Loucy (cell line): ENCODE data around the gene PAGE2B.

Experiments
- H2AFZ ChIP-seq: fragments of 200-600 bp; sonication (generic); 2 replicates; pipeline ENCODE4 v1.6.0; 2016; ENCODE audit warnings: antibody characterized with exemption, mild to moderate bottlenecking, low read length, moderate library complexity
- H3F3A ChIP-seq: fragments of 200-600 bp; 2 replicates; pipeline ENCODE4 v1.6.0; 2016; ENCODE audit warnings: antibody characterized with exemption, low read depth, mild to moderate bottlenecking
- H3K27me3 ChIP-seq: fragments of 200-600 bp; sonication (generic); 2 replicates; pipeline ENCODE4 v1.6.1; 2014; ENCODE audit warnings: low read length, mild to moderate bottlenecking; ENCODE audit not compliant: insufficient read depth, poor library complexity, severe bottlenecking
- H3K36me3 ChIP-seq: fragments of 200-600 bp; sonication (generic); 2 replicates; pipeline ENCODE4 v1.6.1; 2016; ENCODE audit warnings: low read length; ENCODE audit not compliant: insufficient read depth
- H3K4me1 ChIP-seq: fragments of 200-600 bp; sonication (generic); 2 replicates; pipeline ENCODE4 v1.5.1; 2014; ENCODE audit warnings: low read length, mild to moderate bottlenecking; ENCODE audit not compliant: insufficient read depth, poor library complexity, severe bottlenecking
- H3K4me2 ChIP-seq: fragments of 200-600 bp; sonication (generic); 2 replicates; pipeline ENCODE4 v1.6.0; 2014; ENCODE audit warnings: antibody characterized with exemption, low read length, low read depth, mild to moderate bottlenecking; ENCODE audit not compliant: poor library complexity, severe bottlenecking
- H3K4me3 ChIP-seq: fragments of 200-600 bp; sonication (generic); 2 replicates; pipeline ENCODE4 v1.5.1; 2014; ENCODE audit warnings: low read length, mild to moderate bottlenecking, mixed read lengths; ENCODE audit not compliant: poor library complexity, severe bottlenecking
- H3K79me2 ChIP-seq: fragments of 200-600 bp; sonication (generic); 2 replicates; pipeline ENCODE4 v1.6.1; 2014; ENCODE audit warnings: low read length; ENCODE audit not compliant: insufficient read depth
- H3K9ac ChIP-seq: fragments of 200-600 bp; sonication (generic); 2 replicates; pipeline ENCODE4 v1.6.0; 2014; ENCODE audit warnings: mild to moderate bottlenecking, low read depth, low read length, moderate library complexity; ENCODE audit not compliant: poor library complexity, severe bottlenecking
- H3K9me2 ChIP-seq: fragments of 200-600 bp; sonication (generic); replicated peaks from 2 replicates; pipeline ENCODE4 v1.6.1; 2016; ENCODE audit warnings: low read depth, low read length, mixed read lengths
- H3K9me3 ChIP-seq: fragments of 200-600 bp; sonication (generic); 2 replicates; pipeline ENCODE4 v1.6.1; 2014; ENCODE audit warnings: mild to moderate bottlenecking, antibody characterized with exemption, low read length, low read depth; ENCODE audit not compliant: insufficient read depth
- H4K20me1 ChIP-seq: fragments of 200-600 bp; sonication (generic); 2 replicates; pipeline ENCODE4 v1.6.0; 2014; ENCODE audit warnings: antibody characterized with exemption, low read length, mild to moderate bottlenecking; ENCODE audit not compliant: insufficient read depth, poor library complexity, severe bottlenecking
- CTCF ChIP-seq: fragments of 200-600 bp; sonication (generic); conservative IDR thresholded peaks from 2 replicates; pipeline ENCODE4 v1.5.1; 2014; ENCODE audit warnings: mild to moderate bottlenecking, antibody characterized with exemption, low read length
- EZH2phosphoT487 ChIP-seq: fragments of 200-600 bp; IDR thresholded peaks from 2 replicates; pipeline ENCODE4 v1.6.1; 2018; ENCODE audit warnings: antibody characterized with exemption, mild to moderate bottlenecking, moderate library complexity, borderline replicate concordance

PAGE2B gene

GRCh38 chrX:55127692-55128091, 52.9 kb downstream of the PAGE2B start:
- H3K9me2 ChIP-seq: no peaks in the 10 kb centered on the region
- no peak overlapping the region for H3K4me3 ChIP-seq
- no peaks in the 10 kb centered on the region for H4K20me1 ChIP-seq
- no peak overlapping the region for H2AFZ ChIP-seq
- H3K4me2 ChIP-seq: no peak overlapping the region
- H3K4me1 ChIP-seq: no peaks in the 10 kb centered on the region
- H3K79me2 ChIP-seq: no peaks in the 10 kb centered on the region
- H3K9ac ChIP-seq: no peak overlapping the region
- H3F3A ChIP-seq: no peaks in the 10 kb centered on the region
- no peaks in the 10 kb centered on the region for H3K27me3 ChIP-seq
- H3K9me3 ChIP-seq: no peaks in the 10 kb centered on the region
- no peak for TF ChIP-seq EZH2phosphoT487
- TF ChIP-seq CTCF: no peak
- H3K36me3 ChIP-seq: no peaks in the 10 kb centered on the region
